Heart left ventricle (tissue), 13 donors: ENCODE measurements around the gene MLXIP.

ENCODE experiments used
- POLR2A ChIP-seq, 2 donors: fragments of 450-650 bp; IDR thresholded peaks; one replicate each; pipeline ENCODE4 v1.6.1; 2017; ENCODE audit warnings: antibody characterized with exemption in 2 of 2, mild to moderate bottlenecking in 2 of 2, moderate library complexity in 2 of 2
- TF ChIP-seq, protein P1 (sequence below), 12 donors: fragments of 200-600 bp; sonication (generic) in 4 of 12; IDR thresholded peaks; one replicate each; pipeline versions ENCODE4 v1.5.0 to v1.8.0; 2018 to 2022; ENCODE audit warnings: antibody characterized with exemption in 12 of 12, mild to moderate bottlenecking in 5 of 12
- donor health status: ischemic (EF 13 %, LVEDD 7.1; RV severe dilation, severe dysfunction).
- donor health status: DM: no; HTN: yes; CAD: no.
- donor health status: DM: no; HTN: no; CAD: no.
- donor health status: ischemic (EF 25% LVEDD 6.9; RV normal size, moderate dysfunction).
- donor health status: ischemic (EF 25% LVEDD 5.7; RV mildly dilated, moderate dysfunction).
- donor health status: ischemic (EF 35%, LVEDD 5.7; RV mildly dilated, moderate dysfunction).
- donor health status: nonischemic (EF 11% LVEDD 7.7; RV severe dilation, severe dysfunction).
- donor health status: DM: yes; HTN: yes; CAD: no.
- donor health status: PGD.
- donor health status: ischemic (EF 29% LVEDD 5.4; RV normal size, mild dysfunction).
- donor health status: nonischemic (EF 23%, LVEDD 6.1; RV moderate dilation, normal function).

DNA sequence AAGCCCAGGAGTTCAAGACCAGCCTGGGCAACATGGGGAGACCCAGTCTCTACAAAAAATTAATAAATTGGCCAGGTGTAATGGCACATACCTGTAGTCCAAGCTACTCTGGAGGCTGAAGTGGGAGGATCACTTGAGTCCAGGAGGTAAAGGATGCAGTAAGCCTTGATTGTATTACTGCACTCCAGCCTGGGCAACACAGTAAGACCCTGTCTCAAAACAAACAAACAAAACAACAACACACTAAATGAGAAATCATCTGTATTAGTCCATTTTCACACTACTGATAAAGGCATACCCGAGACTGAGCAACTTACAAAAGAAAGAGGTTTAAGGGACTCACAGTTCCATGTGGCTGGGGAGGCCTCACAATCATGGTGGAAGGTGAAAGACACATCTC lies 4.7 kb upstream of the MLXIP start:
- TF ChIP-seq POLR2A (IDR thresholded peaks at IDR 0.05): no peak
- TF ChIP-seq, protein P1, sequence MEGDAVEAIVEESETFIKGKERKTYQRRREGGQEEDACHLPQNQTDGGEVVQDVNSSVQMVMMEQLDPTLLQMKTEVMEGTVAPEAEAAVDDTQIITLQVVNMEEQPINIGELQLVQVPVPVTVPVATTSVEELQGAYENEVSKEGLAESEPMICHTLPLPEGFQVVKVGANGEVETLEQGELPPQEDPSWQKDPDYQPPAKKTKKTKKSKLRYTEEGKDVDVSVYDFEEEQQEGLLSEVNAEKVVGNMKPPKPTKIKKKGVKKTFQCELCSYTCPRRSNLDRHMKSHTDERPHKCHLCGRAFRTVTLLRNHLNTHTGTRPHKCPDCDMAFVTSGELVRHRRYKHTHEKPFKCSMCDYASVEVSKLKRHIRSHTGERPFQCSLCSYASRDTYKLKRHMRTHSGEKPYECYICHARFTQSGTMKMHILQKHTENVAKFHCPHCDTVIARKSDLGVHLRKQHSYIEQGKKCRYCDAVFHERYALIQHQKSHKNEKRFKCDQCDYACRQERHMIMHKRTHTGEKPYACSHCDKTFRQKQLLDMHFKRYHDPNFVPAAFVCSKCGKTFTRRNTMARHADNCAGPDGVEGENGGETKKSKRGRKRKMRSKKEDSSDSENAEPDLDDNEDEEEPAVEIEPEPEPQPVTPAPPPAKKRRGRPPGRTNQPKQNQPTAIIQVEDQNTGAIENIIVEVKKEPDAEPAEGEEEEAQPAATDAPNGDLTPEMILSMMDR (IDR thresholded peaks at IDR 0.05): no peak
